ENCODE results near the gene DOK6. TPM values are rescaled to one million over a fixed set of nuclear protein-coding genes. Genes with fewer than 3 reads are reported as not detected.

DOK6 gene
- total and polyA plus RNA-seq, 2 of the 13 experiments (the other 11 are each of a cell fraction or from before 2014, with no cell fraction given) = 17.0 to 17.2 TPM

DNA sequence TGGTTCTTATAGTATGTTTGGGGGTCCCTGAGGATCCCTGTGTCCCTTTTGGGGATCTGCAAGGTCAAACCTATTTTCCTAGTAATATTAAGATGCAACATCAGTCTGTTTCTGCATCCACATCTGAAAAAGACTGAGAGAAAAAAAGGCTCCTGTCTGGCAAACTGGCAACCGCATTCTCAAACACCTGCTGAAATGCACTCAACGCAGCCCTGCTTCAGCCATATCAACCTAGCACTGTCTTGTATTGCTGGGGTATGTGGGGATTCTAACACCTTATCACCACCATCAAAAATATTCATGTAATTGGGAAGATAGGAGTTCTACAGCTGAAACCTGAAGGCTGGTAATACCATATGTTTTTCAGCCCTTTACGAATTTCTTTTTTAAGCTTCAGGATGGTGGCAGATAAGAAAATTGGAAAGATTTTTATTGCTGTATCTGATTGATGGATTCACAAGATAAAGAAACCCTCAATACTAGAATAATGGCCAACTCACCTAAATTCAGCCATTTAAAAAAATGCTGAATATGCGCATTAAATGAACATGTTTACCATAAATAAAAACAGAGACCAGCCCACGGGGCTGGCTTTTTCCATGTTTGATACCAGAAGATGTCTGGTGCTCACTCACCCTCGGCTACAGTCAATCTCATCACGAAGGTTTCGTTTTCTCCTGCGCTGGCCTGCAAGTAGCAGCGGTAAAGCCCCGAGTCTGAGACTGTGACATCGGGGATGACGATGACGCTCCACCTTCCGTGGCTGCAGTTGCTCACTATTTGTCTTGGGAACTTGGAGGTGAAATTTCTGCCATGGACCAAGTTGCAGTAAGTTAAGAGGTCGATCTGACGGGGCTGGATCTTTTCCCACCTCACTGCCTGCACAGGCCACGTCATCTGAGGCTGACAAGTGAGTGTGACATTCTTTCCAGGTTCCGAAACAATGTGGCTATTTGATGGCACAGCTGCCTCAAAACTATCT, 494.7 kb downstream of the DOK6 start:
- 83% methylated on average over 19 of the region's 19 CpGs for WGBS (ENCODE audit: low lambda C conversion rate)
- Histone ChIP-seq H2AFZ (ENCODE audit: low read length) (no peak overlapping the region), H3K27me3 (ENCODE audit: control insufficient read depth in 1 of 2, insufficient read depth in 2 of 2, low read length in 2 of 2) (no peaks in the 10 kb centered on the region), H3K27ac (ENCODE audit: extremely low read length, insufficient read depth, low read length) (no peak overlapping the region), H4K20me1 (ENCODE audit: insufficient read depth, low read length) (no peaks in the 10 kb centered on the region), H3K4me2 (ENCODE audit: low read depth, low read length) (no peak overlapping the region), H3K9me3 (ENCODE audit: low read length) (no peaks in the 10 kb centered on the region), H3K9ac (ENCODE audit: insufficient read depth, low read depth, low read length) (no peak overlapping the region), H3K4me3 (replicated peaks in 1 of 3; ENCODE audit: insufficient read depth in 1 of 3, low read depth in 2 of 3, low read length in 3 of 3) (no peak overlapping the region), H3K4me1 (ENCODE audit: insufficient read depth, low read length) (peaks cover 13% of the 10 kb centered on the region), H3K79me2 (ENCODE audit: insufficient read depth, low read length) (no peaks in the 10 kb centered on the region), H3K36me3 (replicated peaks in 1 of 2; ENCODE audit: control insufficient read depth in 1 of 2, insufficient read depth in 2 of 2, low read length in 2 of 2) (no peaks in the 10 kb centered on the region)
- DNase-seq (ENCODE audit: low spot score) (no peak), FAIRE-seq (no peak), ATAC-seq (no peak)
- no TSS peak for BruUV-seq (replicated peaks)
- CTCF ChIA-PET (ENCODE audit: low intra/inter-chr PET ratio, low total read pairs) = no interaction called here
- POLR2A ChIA-PET = no interaction called here
- intact Hi-C loops (cut with micrococcal nuclease; ENCODE audit: unreplicated experiment) = no loop called here
- in situ Hi-C loops (cut with HindIII; ENCODE audit: extremely low pct_ligation_motif_present, low pct_unique_long_range_greater_than_20kb) = no loop called here
- TF ChIP-seq NFIB (CRISPR knock-in tag; IDR thresholded peaks at IDR 0.05; ENCODE audit: borderline replicate concordance) (no peak), ZSCAN12 (CRISPR knock-in tag; IDR thresholded peaks at IDR 0.05) (no peak), ZFP37 (CRISPR knock-in tag; IDR thresholded peaks at IDR 0.05; ENCODE audit: borderline replicate concordance) (no peak), ZNF124 (CRISPR knock-in tag; IDR thresholded peaks at IDR 0.05) (no peak), ZNF138 (CRISPR knock-in tag; IDR thresholded peaks at IDR 0.05; ENCODE audit: low read depth) (no peak), ZSCAN30 (CRISPR knock-in tag; IDR thresholded peaks at IDR 0.05) (no peak), GTF2F1 (IDR thresholded peaks at IDR 0.05; ENCODE audit: low read length) (no peak), MLXIP (CRISPR knock-in tag; IDR thresholded peaks at IDR 0.05; ENCODE audit: borderline replicate concordance) (no peak), MAFF (IDR thresholded peaks at IDR 0.05; ENCODE audit: low read depth, low read length) (peak; percentile 75), MAFK (conservative IDR thresholded peaks at IDR 0.05 in 1 of 2, IDR thresholded peaks at IDR 0.05 in 1 of 2; ENCODE audit: low read length in 2 of 2) (peak; percentile 54 to 86; a peak in 3 of 4 replicates), ZNF558 (CRISPR knock-in tag; IDR thresholded peaks at IDR 0.05; ENCODE audit: borderline replicate concordance) (no peak), ZNF704 (CRISPR knock-in tag; IDR thresholded peaks at IDR 0.05; ENCODE audit: borderline replicate concordance) (no peak), POLR2A (IDR thresholded peaks at IDR 0.05; ENCODE audit: insufficient read depth in 1 of 2, low read depth in 2 of 2, low read length in 2 of 2) (no peak), NAIF1 (CRISPR knock-in tag; IDR thresholded peaks at IDR 0.05; ENCODE audit: borderline replicate concordance) (no peak), NBN (conservative IDR thresholded peaks at IDR 0.05) (no peak)
- TF ChIP-seq, protein P1, sequence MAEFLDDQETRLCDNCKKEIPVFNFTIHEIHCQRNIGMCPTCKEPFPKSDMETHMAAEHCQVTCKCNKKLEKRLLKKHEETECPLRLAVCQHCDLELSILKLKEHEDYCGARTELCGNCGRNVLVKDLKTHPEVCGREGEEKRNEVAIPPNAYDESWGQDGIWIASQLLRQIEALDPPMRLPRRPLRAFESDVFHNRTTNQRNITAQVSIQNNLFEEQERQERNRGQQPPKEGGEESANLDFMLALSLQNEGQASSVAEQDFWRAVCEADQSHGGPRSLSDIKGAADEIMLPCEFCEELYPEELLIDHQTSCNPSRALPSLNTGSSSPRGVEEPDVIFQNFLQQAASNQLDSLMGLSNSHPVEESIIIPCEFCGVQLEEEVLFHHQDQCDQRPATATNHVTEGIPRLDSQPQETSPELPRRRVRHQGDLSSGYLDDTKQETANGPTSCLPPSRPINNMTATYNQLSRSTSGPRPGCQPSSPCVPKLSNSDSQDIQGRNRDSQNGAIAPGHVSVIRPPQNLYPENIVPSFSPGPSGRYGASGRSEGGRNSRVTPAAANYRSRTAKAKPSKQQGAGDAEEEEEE (CRISPR knock-in tag; IDR thresholded peaks at IDR 0.05; ENCODE audit: borderline replicate concordance) = no peak
